ENCODE data around the gene FAM131A.
"Not testable (repeated sequence)": the region's sequence is repeated elsewhere in the genome, so short reads cannot be mapped to it uniquely, and the experiment has no call there.

Gene FAM131A

DNA sequence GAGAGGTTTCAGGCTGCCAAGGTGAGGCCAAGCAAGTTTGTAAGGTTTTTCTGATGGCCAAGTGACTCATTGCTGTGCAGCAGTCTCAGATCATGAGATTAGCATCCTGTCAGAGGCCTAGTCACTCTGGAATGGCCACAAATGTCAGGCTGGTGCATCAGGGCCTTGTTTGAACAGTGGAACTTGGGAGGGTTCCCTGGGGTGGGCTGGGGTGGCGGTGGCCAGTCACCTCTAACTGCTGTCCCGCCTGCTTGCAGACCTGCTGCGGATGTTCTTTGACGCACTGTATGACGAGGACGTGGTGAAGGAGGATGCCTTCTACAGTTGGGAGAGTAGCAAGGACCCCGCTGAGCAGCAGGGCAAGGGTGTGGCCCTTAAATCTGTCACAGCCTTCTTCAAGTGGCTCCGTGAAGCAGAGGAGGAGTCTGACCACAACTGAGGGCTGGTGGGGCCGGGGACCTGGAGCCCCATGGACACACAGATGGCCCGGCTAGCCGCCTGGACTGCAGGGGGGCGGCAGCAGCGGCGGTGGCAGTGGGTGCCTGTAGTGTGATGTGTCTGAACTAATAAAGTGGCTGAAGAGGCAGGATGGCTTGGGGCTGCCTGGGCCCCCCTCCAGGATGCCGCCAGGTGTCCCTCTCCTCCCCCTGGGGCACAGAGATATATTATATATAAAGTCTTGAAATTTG lies 2.8 kb upstream of the FAM131A start:
- Histone ChIP-seq H3K27ac (ENCODE audit: low read length) (no peak overlapping the region), H3K4me3 (ENCODE audit: low read length) (no peak overlapping the region), H3K27me3 (ENCODE audit: control insufficient read depth, insufficient read depth, low read length) (no peaks in the 10 kb centered on the region), H3K36me3 (ENCODE audit: control insufficient read depth, low read depth, low read length) (peaks cover 48% of the 10 kb centered on the region), H3K9ac (ENCODE audit: low read length) (no peak overlapping the region), H3K9me3 (ENCODE audit: control insufficient read depth, low read depth, low read length) (no peaks in the 10 kb centered on the region), H3K4me1 (ENCODE audit: control insufficient read depth, low read depth, low read length) (peaks cover 21% of the 10 kb centered on the region)

DNA sequence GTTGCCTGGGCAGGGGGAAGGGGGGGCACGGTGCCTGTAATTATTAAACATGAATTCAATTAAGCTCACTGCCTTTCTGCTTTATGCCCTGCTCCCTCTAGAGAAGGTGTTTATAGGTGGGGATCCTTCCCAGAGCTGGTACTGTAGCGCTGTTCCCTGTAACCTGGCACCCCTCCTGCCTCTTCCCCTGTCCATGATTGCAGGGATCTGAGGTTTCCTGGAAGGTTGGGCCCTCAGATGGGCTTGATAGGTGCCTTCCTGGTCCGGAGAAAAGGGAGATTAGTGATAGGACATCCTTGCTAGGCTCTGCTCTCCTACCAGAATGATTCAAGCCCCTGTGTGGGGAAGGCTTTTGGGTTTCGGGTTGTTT lies 2.1 kb upstream of the FAM131A start:
- Histone ChIP-seq H3K27me3 (ENCODE audit: control insufficient read depth, insufficient read depth, low read length) (no peaks in the 10 kb centered on the region), H3K36me3 (ENCODE audit: control insufficient read depth, low read depth, low read length) (peaks cover 42% of the 10 kb centered on the region), H3K4me1 (ENCODE audit: control insufficient read depth, low read depth, low read length) (peaks cover 21% of the 10 kb centered on the region), H3K27ac (ENCODE audit: low read length) (peak overlapping the region; percentile 29), H3K4me3 (ENCODE audit: low read length) (peak overlapping the region; percentile 79), H3K9me3 (ENCODE audit: control insufficient read depth, low read depth, low read length) (no peaks in the 10 kb centered on the region), H3K9ac (ENCODE audit: low read length) (peak overlapping the region; percentile 72)

DNA sequence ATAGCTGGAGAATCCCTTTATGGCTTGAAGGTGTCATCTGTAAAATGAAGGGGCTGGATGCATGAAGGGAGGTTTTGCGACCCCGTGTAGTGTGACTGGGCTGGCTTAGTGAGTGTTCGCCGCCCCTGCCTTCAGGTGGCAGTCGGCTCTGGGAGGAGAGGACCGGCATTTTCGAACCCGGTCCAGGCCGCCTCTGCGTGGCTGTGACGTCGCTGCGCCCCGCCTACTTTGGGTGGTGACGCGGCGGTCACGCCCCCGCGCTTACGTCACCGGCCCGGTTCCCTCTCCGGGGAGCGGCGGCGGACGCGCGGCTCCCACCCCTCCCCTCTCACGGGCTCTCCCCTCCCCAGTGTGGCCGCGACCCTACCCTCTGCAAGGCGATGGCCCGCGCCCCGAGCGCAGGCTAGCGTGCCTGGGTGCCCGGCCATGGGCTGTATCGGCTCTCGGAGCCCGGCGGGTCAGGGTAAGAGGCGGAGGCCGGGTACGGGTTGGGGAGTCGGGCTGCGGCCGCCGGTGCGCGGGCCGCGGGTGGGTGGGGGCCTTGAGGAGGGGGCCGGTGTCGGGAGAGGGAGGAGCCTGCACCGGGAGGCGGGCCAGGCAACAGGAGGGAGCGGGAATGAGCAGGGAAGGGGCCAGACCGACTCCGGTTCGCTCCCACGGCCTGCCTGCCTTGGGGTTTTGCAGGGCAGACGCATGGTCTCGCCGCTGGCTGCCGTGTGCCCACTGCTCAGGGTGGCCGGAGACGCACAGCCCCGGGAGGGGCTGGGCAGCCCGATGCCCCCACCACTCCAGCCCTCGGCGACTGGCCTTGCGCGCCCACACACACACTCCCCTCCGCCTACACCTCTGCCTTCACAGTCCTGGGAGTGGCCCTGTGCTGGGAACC lies 1.5 kb upstream of the FAM131A start:
- H3K4me3 ChIP-seq (ENCODE audit: low read length): peak overlapping the region; percentile 79
- peaks cover 38% of the 10 kb centered on the region for H3K36me3 ChIP-seq (ENCODE audit: control insufficient read depth, low read depth, low read length)
- no peaks in the 10 kb centered on the region for H3K9me3 ChIP-seq (ENCODE audit: control insufficient read depth, low read depth, low read length)
- no peaks in the 10 kb centered on the region for H3K27me3 ChIP-seq (ENCODE audit: control insufficient read depth, insufficient read depth, low read length)
- H3K9ac ChIP-seq (ENCODE audit: low read length): peak overlapping the region; percentile 72
- peak overlapping the region; percentile 29 for H3K27ac ChIP-seq (ENCODE audit: low read length)
- peaks cover 21% of the 10 kb centered on the region for H3K4me1 ChIP-seq (ENCODE audit: control insufficient read depth, low read depth, low read length)

DNA sequence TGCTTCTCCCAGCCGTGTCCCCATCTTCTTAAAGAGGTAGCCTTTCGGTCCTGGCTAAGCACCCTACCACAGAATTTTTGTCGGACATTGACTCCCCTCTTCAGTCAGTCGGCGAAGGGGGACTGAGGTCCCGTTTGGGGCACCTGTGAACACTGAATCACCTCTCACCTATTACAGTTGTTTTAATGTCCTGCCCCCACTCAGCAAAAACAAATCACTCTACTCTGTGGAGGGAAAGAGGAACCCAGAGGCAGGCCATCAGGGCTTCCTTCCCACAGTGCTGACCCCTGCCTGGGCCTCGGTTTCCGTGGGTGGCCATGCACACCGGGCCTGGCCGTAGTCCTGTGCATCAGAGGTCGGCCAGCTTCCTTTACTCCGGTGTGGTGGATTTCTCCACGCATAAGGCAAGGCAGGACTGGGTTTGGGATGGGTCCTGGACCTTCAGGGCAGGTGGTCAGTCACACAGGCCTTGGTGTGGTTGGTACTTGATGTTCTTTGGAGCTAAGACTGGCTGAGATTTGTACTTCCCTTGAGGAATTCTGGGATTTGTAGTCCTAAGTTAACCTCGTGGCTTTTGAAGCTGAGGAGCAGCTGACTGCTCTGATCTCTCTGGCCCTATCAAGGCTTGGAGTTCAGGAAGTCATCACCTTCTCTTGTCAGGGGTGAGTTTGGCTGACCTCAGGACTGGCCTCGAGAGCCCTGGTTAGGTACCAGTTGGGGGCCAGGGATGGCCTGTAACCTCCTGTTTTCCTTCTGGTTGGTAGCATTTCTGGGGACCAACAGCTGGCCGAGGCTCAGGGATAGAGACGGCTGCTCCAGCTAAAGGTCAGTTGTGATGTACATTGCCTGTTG lies 627 bp upstream of the FAM131A start:
- H3K9ac ChIP-seq (ENCODE audit: low read length): peak overlapping the region; percentile 72
- H3K36me3 ChIP-seq (ENCODE audit: control insufficient read depth, low read depth, low read length): peaks cover 30% of the 10 kb centered on the region
- H3K9me3 ChIP-seq (ENCODE audit: control insufficient read depth, low read depth, low read length): no peaks in the 10 kb centered on the region
- H3K27ac ChIP-seq (ENCODE audit: low read length): peak overlapping the region; percentile 19
- H3K4me1 ChIP-seq (ENCODE audit: control insufficient read depth, low read depth, low read length): peaks cover 21% of the 10 kb centered on the region
- peak overlapping the region; percentile 79 for H3K4me3 ChIP-seq (ENCODE audit: low read length)
- no peaks in the 10 kb centered on the region for H3K27me3 ChIP-seq (ENCODE audit: control insufficient read depth, insufficient read depth, low read length)

DNA sequence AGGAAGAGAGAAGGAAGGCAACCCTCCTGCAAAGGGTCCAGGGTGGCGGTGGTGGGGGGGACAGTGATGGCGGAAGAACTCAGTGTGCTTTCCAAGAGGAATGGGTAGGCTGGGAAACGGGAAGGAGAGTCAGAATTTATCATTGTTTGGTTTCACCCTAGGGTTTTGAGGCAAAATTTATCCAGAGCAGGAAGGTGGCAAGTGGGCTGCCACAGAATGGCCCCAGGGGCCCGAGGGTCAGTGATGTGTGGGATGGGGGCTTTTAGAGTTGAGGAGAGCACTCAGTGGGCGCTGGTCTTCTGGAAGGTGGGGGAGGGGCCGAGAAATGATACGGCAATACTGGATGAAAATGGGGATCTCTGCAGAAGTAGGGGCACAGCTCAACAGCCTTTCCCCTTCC lies 581 bp downstream of the FAM131A start:
- Histone ChIP-seq H3K4me3 (ENCODE audit: low read length) (peak overlapping the region; percentile 45), H3K4me1 (ENCODE audit: control insufficient read depth, low read depth, low read length) (peaks cover 21% of the 10 kb centered on the region), H3K9ac (ENCODE audit: low read length) (peak overlapping the region; percentile 52), H3K36me3 (ENCODE audit: control insufficient read depth, low read depth, low read length) (peaks cover 25% of the 10 kb centered on the region), H3K9me3 (ENCODE audit: control insufficient read depth, low read depth, low read length) (no peaks in the 10 kb centered on the region), H3K27ac (ENCODE audit: low read length) (no peak overlapping the region), H3K27me3 (ENCODE audit: control insufficient read depth, insufficient read depth, low read length) (no peaks in the 10 kb centered on the region)

DNA sequence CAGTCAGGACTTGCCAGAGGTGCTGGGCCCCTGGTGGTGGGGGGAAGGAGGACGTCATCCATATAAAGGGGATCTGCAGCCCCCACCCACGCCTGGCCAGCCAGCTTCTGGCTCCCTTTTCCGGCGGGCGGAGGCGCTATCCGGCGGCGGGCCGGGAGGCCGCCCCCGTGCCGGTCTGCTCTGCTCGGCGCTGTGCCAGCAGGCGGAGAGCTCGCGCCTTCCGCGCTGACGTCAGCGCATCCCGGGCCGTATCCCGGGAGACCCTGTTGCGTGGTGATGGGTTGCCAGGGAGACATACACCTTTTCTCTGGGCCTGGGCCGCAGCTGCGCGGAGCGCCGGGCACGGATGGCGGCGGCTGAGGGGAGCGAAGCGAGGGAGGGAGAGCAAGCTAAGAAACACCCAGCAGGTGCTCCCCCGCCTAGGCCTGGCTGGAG lies 1.1 kb downstream of the FAM131A start:
- Histone ChIP-seq H3K36me3 (ENCODE audit: control insufficient read depth, low read depth, low read length) (peaks cover 20% of the 10 kb centered on the region), H3K4me1 (ENCODE audit: control insufficient read depth, low read depth, low read length) (peaks cover 21% of the 10 kb centered on the region), H3K9ac (ENCODE audit: low read length) (peak overlapping the region; percentile 52), H3K27me3 (ENCODE audit: control insufficient read depth, insufficient read depth, low read length) (no peaks in the 10 kb centered on the region), H3K9me3 (ENCODE audit: control insufficient read depth, low read depth, low read length) (no peaks in the 10 kb centered on the region), H3K4me3 (ENCODE audit: low read length) (peak overlapping the region; percentile 45), H3K27ac (ENCODE audit: low read length) (no peak overlapping the region)

DNA sequence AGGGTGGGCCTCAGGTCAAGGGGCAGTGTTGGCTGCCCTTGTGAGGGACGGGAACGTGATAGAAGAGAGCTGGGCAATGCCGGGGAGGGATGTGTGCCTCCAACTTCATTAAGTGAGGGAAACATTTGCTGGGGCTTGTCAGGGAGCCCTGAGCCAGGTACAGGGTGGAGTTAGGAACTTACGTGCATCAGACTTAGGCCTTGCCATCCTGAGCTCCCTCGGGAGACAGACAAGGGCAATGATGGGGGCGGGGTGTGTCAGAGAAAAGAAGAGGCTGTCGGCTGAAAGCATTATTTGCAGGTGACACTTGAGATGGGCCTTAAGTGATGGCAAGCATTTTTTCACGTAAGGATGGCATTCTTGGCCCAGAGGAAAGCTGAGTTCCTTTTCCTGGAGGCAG lies 1.6 kb downstream of the FAM131A start:
- Histone ChIP-seq H3K36me3 (ENCODE audit: control insufficient read depth, low read depth, low read length) (peaks cover 15% of the 10 kb centered on the region), H3K9ac (ENCODE audit: low read length) (no peak overlapping the region), H3K27ac (ENCODE audit: low read length) (no peak overlapping the region), H3K4me3 (ENCODE audit: low read length) (peak overlapping the region; percentile 45), H3K9me3 (ENCODE audit: control insufficient read depth, low read depth, low read length) (no peaks in the 10 kb centered on the region), H3K27me3 (ENCODE audit: control insufficient read depth, insufficient read depth, low read length) (no peaks in the 10 kb centered on the region), H3K4me1 (ENCODE audit: control insufficient read depth, low read depth, low read length) (peaks cover 21% of the 10 kb centered on the region)

DNA sequence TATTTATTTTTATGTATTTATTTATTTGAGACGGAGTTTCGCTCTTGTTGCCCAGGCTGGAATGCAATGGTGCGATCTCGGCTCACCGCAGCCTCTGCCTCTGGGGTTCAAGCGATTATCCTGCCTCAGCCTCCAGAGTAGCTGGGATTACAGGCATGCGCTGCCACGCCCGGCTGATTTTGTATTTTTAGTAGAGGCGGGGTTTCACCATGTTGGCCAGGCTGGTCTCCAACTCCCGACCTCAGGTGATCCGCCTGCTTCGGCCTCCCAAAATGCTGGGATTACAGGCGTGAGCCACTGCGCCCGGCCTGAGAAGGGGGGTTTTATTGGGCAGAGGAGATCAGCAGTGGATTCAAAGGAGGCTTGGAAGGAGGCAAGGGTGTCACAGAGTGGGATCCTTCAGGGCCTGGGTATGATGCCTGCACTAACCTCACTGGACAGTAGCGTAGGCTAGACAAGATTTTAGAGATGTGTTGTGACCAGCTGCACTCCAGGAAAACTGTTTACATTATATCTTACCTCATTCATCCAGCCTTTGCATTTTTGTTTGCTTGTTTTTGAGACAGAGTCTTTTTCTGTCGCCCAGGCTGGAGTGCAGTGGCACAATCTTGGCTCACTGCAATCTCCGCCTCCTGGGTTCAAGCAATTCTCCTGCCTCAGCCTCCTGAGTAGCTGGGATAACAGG lies 2.2 kb downstream of the FAM131A start:
- H3K4me3 ChIP-seq (ENCODE audit: low read length); H3K27ac ChIP-seq (ENCODE audit: low read length); H3K27me3 ChIP-seq (ENCODE audit: control insufficient read depth, insufficient read depth, low read length); H3K9me3 ChIP-seq (ENCODE audit: control insufficient read depth, low read depth, low read length); H3K36me3 ChIP-seq (ENCODE audit: control insufficient read depth, low read depth, low read length); H3K9ac ChIP-seq (ENCODE audit: low read length): not testable (repeated sequence)
- peaks cover 21% of the 10 kb centered on the region for H3K4me1 ChIP-seq (ENCODE audit: control insufficient read depth, low read depth, low read length)

DNA sequence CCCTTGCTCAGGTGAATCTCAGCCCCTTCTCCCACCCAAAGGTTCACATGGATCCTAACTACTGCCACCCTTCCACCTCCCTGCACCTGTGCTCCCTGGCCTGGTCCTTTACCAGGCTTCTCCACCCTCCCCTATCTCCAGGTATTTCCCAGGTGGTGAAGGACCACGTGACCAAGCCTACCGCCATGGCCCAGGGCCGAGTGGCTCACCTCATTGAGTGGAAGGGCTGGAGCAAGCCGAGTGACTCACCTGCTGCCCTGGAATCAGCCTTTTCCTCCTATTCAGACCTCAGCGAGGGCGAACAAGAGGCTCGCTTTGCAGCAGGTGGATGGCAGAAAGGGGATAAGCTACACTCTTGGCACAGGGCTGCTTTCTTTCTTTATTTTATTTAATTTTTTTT lies 4.5 kb downstream of the FAM131A start:
- Histone ChIP-seq H3K4me1 (ENCODE audit: control insufficient read depth, low read depth, low read length) (peaks cover 16% of the 10 kb centered on the region), H3K36me3 (ENCODE audit: control insufficient read depth, low read depth, low read length) (peaks cover 7% of the 10 kb centered on the region), H3K9ac (ENCODE audit: low read length) (no peak overlapping the region), H3K27ac (ENCODE audit: low read length) (no peak overlapping the region), H3K27me3 (ENCODE audit: control insufficient read depth, insufficient read depth, low read length) (no peaks in the 10 kb centered on the region), H3K4me3 (ENCODE audit: low read length) (no peak overlapping the region), H3K9me3 (ENCODE audit: control insufficient read depth, low read depth, low read length) (no peaks in the 10 kb centered on the region)

DNA sequence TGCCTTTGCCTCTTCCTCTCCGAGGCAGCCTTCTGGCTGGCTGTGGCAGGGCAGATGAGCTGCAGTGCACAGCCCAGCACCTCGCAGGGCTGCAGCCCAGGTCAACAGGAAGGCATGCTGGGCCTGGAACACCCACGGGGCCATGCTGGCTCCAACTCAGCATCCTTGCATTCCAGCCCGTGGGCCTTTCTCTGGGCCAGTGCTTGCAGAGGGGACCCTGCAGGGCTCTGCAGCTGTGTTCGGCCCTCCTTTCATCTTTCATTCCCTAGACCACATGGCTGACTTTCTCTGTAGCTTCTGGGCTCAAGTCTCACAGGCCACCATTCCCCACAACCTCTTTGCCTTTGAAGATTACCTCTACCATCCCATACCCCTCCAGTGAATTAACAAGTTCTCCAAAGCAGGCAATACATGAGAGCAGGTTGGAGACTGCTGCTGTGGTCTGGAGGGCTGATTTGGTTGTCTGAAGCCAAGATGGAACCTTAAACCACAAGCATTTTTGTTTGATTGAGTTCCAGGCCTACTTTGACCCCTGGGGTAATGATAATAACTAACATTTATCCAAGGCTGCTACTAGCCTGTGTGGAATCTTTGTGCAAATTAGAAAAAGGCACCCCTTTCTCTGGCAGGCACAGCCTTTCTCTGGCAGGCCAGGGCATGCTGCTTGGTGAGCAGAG lies 5.9 kb downstream of the FAM131A start:
- H3K9ac ChIP-seq (ENCODE audit: low read length): no peak overlapping the region
- H3K9me3 ChIP-seq (ENCODE audit: control insufficient read depth, low read depth, low read length): no peaks in the 10 kb centered on the region
- no peaks in the 10 kb centered on the region for H3K27me3 ChIP-seq (ENCODE audit: control insufficient read depth, insufficient read depth, low read length)
- H3K4me3 ChIP-seq (ENCODE audit: low read length): no peak overlapping the region
- no peak overlapping the region for H3K27ac ChIP-seq (ENCODE audit: low read length)
- H3K36me3 ChIP-seq (ENCODE audit: control insufficient read depth, low read depth, low read length): peaks cover 7% of the 10 kb centered on the region
- peaks cover 9% of the 10 kb centered on the region for H3K4me1 ChIP-seq (ENCODE audit: control insufficient read depth, low read depth, low read length)

Measured in iPS-18a (cell line).